Inferior parietal cortex (tissue), 1 donor: ENCODE results near the gene NMS.
"Not testable (repeated sequence)": the region's sequence is repeated elsewhere in the genome, so short reads cannot be mapped to it uniquely, and the experiment has no call there.

Experiments used
- DNase-seq: peaks from one replicate; pipeline ENCODE4 v3.0.0-alpha.2; 2016; ENCODE audit errors: extremely low spot score

NMS gene, protein sequence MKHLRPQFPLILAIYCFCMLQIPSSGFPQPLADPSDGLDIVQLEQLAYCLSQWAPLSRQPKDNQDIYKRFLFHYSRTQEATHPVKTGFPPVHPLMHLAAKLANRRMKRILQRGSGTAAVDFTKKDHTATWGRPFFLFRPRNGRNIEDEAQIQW

DNA sequence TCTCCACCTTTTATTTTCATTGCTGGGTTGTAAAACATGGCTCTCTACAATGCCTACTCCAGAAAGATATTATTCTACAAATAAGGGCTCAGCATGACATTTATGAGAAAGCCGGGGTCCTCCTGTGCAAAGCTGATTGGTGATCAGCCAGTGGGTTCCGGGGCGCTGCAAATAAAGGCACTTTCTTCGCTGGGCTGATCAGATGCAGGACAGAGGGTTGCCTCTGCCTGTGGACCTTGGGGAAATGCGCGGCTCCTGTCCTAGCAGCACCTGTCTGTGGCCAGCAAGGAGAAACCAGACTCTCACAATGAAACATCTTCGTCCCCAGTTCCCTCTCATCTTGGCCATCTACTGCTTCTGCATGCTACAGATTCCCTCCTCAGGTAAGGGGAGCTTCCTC is at the start of gene NMS:
Gene NMS (plus strand): TSS at position 301 of the 400 bp plus-strand sequence. CDS start 7 bp downstream, at position 308.
- no peak for DNase-seq

DNA sequence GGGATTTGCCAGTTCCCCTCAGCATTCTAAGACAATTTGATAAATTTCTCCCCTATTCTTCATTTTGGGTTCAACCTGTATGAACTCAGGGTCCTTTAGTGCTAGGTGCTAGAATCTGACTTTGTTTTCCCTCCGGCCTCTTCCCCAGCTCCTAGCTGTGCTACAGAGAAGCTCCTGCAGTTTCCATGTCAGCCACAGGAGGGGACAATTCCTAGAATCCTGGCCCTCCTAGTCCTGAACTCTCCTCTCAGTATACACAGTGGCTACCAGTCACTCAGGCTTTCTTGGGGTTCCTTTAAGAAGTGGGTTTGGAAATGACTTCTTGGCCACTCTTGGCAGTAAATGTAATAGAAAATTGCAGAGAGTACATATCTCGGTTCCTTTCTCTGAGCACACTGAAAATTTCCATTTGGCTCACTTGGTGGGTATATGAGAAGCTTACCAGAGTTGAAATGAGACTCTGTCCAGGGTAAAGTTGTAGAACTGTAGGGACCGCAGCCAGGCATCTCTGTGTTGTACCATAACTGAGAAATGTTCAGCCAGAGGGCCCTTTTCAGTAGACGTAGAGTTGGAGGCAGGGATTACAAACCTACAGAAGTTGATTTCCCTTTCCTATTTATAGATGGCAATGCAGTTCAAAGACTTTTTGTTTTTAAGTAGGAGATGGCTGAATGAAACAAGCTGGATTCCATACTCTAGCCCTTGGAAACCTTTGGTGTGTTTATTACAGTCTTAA is 47.8 kb upstream of the NMS start:
- peak; percentile 47 for DNase-seq

DNA sequence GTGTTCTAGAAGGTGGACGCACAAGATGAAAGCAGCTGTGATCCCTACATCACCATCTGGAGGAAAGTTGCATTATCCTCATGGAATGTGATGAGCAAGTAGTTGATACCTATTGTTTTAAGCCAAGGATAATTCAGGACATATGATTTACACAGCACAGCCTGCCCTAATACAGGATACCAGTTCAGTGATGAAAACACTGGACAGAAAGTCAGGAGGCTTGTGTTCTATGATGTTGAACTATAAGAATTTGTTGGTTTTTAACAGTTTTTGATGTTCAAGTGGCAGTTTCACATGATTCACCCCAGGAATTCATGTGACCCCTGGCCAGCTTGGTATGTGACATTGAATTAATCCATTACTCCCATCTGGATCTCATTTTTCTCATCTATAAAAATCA is 46.7 kb upstream of the NMS start:
- DNase-seq = no peak

DNA sequence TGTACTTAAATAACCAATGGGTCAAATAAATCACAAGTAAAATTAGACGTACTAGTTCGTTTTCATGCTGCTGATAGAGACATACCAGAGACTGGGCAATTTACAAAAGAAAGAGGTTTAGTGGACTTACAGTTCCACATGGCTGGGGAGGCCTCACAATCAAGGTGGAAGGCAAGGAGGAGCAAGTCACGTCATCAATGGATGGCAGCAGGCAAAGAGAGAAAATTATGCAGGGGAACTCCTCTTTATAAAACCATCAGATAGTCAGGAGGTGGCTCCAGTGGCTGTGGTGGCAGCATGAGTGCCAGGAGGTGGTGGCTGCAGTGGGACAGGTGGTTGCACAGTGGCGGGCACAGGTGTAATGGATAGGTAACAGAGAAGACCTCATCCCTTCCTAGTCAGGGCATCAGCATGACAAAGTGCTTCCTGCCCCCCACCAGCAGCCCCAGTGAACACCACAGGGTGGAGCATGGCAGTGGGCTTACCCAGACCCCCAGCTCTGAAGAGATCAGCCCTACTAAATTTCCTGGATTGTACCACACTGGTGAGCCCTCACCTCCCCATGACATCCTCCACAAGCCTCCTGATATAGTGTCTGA is 45.9 kb upstream of the NMS start:
- DNase-seq = no peak

DNA sequence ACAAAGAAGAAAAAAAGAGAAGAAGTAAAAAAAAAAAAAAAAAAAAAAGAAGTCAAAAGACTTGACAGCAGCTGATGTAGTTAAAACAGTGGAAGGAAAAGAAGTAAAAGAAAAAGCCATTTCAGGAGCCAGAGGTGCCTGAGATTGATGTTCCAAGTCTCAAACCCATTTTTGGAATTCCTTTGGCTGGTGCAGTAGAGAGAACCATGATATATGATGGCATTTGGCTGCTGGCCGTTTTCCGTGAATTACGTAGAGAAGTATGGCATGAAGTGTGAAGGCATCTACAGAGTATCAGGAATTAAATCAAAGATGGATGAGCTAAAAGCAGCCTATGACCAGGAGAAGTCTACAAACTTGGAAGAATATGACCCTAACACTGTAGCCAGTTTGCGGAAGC is 45.2 kb upstream of the NMS start:
- no peak for DNase-seq

DNA sequence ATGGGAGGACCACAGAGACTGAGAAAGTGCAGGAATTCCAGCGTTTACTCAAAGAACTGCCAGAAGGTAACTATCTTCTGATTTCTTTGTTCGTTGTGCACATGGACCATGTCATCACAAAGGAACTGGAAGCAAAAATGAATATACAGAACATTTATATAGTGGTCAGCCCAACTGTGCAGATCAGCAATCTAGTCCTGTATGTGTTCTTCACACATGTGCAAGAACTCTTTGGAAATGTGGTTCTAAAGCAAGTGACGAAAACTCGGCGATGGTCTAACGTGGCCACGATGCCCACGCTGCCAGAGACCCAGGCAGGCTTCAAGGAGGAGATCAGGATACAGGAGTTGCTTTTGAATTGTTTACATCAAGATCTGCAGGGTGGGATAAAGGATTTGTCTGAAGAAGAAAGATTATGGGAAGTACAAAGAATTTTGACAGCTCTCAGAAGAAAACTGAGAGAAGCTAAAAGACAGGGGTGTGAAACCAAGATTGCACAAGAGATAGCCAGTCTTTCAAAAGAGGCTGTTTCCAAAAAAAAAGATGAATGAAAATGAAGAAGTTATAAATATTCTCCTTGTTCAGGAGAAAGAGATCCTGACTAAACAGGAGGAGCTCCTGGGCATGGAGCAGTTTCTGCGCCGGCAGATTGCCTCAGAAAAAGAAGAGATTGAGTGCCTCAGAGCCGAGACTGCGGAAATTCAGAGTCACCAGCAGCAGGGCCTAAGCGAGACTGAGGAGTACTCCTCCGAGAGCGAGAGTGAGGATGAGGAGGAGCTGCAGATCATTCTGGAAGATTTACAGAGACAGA is 44.5 kb upstream of the NMS start:
- peak; percentile 32 for DNase-seq

DNA sequence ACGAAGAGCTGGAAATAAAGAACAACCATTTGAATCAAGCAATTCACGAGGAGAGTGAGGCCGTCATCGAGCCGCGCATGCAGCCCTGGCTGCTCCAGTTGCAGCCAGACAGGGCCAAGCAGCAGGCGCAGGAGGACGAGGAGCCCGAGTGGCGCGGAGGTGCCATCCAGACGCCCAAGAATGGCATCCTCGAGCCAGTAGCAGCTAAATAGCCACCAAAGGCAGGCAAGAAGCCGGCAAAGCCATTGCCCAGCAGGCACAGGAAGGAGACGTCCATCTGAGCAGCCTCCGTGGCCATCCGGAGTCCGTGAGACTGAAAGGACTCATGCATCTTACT is 43.9 kb upstream of the NMS start:
- DNase-seq = no peak

DNA sequence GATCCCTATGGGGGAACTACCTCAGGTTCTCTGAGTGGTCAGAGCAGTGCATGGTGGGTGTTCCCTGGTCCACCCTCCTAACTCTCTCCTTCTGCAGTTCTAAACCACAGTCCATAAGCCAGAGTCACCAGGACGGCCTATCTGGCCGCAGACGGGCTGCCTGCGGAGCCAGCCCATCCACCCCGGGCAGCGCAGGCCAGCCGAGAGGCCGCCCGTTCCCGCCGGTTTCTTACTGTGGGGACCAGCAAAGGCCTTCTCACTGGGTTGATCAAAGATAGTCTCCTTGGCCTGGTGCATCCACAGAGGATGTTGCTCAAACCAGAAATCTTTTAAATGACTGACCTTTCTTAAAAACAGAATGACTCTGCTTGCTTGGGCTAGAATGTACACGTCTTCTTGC is 43.2 kb upstream of the NMS start:
- no peak for DNase-seq

DNA sequence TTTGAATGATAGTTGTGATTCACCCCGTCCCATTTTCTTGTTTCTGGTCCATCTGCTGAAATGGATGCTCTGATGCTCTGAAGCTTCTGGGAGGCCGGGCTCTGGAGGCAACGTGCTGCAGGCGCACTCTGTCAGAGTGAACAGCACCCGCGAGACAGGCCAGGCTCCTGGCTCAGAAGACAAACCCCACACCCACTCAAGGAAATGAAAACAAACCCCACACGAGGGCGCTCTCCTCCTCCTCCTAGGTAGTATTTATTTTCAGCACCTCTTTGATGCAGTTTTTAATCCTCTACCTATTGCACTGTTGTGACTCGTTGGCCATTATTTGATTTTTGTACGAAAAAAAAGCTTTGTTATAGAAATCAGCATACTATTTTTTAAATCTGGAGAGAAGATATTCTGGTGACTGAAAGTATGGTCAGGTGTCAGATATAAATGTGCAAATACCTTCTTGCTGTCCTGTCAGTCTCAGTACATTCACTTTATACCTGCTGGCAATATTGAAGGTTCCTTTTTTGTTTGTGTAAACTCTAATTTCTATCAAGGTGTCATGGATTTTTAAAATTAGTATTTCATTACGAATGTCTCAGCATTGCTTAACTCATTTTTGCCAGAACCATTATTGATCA is 42.5 kb upstream of the NMS start:
- DNase-seq = peak; percentile 80

DNA sequence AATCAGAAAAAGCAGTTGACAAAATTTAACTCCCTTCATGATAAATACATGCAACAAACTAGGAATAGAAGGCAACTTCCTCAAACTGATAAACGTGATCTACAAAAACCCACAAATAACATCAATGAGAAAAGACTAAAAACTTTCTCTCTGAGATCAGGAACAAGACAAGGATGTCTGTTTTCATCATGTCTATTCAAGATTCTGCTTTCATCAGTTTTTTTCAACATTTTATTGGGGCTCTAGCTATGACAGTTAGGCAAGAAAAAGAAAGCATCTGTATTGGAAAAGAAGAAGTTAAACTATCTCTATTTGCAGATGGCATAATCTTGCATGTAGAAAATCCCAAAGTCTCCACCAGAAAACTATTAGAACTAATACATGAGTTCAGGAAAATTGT is 40.6 kb upstream of the NMS start:
- no peak for DNase-seq

DNA sequence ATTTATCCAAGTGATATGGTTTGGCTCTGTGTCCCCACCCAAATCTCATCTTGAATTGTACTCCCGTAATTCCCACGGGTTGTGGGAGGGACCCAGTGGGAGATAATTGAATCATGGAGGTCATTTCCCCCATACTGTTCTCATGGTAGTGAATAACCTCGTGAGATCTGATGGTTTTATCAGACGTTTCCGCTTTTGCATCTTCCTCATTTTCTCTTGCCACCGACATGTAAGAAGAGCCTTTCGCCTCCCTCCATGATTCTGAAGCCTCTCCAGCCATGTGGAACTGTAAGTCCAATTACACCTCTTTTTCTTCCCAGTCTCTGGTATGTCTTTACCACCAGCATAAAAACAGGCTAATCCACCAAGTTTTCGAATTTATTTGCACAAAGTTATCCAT is 32.5 kb upstream of the NMS start:
- no peak for DNase-seq

DNA sequence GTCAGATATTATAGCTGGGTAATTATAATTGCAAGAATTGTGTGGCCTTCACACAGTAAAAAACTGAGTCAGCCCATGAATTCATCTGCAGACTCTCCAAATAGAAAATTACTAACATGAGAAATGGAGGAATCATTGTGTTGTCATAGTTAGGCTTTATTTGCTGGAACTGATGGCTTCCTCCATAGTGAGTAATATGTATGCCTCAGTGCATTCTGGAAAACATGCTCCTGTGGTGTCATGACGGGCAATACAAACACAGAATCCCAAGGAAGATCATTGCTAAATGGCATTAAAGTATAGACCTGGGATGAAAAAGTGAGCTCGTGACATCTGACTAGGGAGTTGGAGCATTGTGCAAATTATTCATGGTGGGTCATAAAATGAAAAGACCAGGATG is 23.6 kb upstream of the NMS start:
- no peak for DNase-seq

DNA sequence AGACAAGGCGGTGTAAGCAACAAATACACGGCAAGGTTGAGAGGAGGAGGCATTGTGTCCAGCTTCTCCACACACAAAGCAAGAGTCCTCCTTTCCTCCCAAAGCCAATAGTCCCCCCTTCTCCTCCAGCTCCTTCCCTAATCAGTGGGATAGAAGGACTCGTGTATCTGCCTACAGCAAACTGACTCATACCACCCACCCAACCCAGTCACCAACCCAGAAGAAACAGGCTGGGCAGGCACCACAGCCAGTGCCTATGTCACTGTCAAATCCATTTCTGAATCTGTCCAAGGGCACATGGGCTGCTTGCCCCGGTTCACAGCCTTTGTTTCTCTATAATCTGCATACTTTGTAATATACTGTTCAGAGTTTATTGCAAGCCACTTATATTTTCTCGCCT is 19.2 kb upstream of the NMS start:
- DNase-seq = no peak

DNA sequence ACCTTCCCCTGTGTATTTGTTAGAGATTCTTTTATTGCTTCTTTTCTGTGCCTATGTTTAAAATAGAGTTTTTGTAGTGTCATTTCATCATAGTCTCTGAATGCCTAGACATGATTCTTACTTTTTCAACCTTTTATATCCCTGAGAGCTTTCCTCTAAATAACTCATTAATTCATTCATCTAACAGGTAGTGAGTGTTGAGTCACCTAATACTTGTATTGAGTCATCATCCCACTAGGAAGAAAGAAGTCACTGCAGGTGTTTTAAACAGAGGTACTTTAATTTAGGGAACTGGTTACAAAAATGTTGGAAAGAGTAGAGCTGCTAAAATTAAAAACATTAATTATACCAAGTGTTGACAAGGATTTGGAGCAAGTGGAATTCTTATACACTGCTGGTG is 18.5 kb upstream of the NMS start:
- DNase-seq = no peak

DNA sequence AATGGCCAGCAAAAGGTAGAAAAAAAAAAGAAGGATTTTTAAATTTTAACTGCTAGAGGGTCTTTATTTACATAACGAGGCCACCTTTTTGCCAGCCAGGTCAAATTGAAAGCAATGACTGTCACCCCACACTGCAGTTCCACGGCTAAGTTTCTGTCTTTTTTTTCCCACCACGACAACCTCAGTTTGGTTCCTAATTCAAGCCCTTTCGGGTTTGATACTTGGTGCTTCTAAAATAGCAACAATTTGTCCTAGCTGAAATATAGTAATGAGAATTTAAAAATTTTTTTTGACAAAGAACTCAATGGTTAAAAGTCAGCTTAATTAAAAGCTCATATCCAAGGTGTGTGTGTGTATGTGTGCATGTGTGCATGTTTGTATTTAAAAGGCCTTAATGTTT is 16.4 kb upstream of the NMS start:
- no peak for DNase-seq

DNA sequence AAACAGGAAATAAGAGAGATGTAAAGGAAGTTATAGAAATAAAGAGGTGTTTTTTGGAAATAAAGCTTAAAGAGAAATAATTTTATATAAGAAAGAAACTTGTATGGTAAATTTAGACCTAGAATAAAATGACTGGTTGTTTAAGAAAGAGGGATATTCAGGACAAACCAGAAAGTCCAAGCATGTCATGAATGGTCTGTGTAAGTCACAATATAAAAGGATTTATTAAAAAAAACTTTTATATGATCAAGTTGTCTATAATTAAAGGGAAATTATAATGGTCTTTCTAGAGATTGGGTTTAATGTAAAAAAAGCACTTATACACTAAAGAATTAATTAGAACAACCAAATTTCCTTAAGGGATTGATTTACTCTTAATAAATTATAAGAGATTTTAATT is 13.9 kb upstream of the NMS start:
- not testable (repeated sequence) for DNase-seq

DNA sequence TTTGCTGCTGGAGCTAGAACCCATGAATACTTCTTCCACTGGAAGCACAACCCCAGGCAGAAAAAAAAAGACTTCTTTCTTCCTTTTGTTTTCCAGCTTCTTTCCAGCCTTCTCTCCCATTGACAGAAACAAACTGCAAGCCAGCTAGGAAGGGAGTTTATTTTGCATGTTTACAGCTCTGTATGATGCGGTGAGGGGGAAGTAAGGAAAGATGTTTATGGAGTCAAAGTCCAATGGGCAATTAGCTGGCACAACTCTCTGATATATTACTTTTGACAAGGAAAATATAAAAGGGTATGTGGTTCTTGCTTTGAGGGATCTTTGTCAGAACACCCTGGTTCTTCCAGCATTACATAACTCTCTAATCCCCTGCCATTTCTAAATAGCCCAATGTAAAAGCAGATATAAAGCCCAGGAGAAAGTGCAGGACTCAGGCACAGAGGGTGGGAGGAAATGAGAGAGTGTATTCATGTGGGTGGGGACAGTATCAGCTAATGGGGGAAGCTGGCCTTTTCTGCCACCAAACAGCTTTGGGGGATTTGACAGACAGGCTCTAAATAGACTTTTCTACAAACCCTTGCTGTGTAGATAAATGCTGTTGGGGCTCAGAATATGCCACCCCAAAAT is 9.3 kb upstream of the NMS start:
- DNase-seq = no peak

DNA sequence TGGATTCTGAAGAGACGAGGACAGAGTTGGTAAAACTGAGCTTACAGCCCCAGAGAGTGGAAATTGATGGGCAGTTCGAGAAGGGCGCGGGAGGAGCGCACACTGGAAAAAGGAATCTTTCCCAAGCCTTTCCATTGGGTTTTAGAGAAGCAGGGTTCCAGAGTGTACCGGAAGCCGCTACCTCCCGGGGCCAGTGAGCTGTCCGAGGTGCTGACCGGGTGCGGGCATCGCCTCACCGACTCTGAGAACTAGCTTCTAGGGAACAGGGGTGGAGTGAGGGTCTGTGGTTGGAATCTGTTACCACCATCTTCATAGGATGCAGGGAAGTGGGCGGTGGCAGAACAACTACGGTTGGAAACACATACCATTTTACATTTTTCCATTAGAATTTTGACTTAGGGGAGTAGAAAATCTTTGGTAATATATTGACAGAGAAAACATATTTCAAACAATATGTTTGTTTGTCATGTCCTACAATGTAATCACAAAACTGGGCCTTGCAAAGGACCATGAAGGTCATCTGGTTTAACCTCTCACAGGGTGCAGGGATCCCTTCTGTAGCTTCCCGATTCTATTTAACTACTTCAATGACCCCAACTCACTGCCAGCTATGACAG is 724 bp downstream of the NMS start:
- no peak for DNase-seq

DNA sequence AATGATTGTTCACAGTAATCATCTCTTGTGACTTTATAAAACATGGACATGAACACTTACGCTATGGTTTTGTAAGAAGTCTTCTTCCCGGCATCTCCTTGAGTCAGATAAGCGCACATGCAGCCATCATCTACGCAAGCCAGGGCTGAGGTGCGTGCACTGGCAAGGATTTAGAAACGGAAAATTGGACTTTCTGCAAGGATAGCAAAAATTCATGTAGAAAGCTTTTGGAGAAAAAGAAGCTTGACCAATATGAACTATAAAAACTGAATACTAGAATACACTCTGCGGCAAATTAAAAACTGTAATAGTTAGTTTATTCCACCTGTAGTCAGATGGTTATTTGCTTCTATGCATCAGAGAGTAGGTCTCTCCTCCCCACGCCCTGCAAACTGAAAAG is 6.3 kb downstream of the NMS start:
- DNase-seq = no peak

DNA sequence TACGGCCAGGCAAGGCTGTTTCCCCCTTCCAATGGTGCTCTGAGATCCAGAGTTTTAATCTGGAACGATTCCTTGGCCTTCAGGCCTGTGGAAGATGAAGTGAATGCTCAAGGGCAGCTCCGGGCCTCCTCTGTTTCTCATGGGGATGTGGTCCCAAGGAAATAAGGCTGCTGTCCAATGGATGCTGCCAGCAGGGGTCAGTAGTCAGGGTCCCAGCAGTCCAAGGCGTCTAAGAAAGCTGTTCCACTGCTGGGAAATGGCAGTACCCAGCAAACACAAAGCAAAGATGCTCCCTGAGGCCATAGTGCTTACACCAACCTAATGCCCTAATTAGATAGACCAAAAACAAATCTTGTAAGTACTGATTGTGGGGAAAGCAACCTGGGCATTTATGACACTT is 12.5 kb downstream of the NMS start:
- no peak for DNase-seq

DNA sequence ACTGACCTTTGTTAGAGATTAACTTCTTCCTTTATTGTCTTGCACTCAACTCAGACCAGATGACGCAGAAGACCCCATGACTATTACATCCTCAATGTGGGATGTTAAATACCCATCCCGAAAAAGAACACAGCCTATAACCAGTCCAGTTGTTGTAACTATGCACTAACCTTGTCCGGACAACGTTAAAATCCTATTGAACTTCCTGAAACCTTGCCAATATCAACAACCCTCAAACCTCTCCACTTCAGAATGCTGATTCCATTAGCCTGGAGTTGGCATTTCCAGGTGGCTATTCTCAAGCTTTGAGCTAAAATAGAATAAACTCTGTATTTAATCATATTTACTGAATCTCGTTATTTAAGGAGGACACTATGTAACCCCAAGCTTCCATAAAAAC is 13.6 kb downstream of the NMS start:
- DNase-seq = no peak
